ENCODE data around the gene LRRC32. TPM values are rescaled to one million over a fixed set of nuclear protein-coding genes. Genes with fewer than 3 reads are reported as not detected.

The LRRC32 gene
- total RNA-seq, 2 experiments from 2014 or later: 5.5 to 25.3 TPM

DNA sequence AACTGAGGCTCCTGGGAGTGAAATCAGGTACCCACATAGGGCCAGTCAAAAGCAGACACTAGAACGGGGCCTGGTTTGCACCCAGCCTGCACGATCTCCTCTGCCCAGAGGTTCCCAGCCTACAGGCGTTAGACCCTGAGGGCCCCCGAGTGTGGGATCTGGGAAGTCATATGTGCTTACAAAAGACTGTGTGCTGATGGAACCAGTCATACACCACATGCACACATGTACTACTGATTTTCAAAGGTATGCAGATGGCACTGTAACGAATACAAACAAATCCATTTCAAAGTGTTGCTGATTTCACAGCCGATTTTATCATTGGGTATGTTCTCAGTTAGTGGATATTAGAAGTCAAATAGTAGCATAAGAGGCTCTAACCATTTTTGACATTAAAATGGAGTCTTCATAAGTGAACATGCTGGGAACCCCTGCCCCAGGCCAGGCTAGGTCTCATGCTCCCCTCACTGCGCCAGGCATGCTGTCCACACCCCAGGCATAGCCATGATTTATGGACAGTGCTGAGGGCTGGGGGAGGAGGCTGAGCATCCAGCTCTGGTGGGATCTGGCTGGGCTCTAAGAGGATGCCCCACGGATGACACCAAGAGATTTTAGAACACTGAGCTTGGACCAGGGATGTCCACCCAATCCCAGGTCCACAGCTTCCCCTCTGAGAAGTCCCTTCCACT, 38.6 kb upstream of the LRRC32 start:
- BruUV-seq (replicated peaks): no TSS peak
- no peak overlapping the region for H3K4me2 ChIP-seq (ENCODE audit: low read length)
- no peak for TF ChIP-seq EZH2phosphoT487 (IDR thresholded peaks at IDR 0.05; ENCODE audit: borderline replicate concordance, low read depth, low read length)
- TF ChIP-seq, protein P1, sequence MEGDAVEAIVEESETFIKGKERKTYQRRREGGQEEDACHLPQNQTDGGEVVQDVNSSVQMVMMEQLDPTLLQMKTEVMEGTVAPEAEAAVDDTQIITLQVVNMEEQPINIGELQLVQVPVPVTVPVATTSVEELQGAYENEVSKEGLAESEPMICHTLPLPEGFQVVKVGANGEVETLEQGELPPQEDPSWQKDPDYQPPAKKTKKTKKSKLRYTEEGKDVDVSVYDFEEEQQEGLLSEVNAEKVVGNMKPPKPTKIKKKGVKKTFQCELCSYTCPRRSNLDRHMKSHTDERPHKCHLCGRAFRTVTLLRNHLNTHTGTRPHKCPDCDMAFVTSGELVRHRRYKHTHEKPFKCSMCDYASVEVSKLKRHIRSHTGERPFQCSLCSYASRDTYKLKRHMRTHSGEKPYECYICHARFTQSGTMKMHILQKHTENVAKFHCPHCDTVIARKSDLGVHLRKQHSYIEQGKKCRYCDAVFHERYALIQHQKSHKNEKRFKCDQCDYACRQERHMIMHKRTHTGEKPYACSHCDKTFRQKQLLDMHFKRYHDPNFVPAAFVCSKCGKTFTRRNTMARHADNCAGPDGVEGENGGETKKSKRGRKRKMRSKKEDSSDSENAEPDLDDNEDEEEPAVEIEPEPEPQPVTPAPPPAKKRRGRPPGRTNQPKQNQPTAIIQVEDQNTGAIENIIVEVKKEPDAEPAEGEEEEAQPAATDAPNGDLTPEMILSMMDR (conservative IDR thresholded peaks at IDR 0.05; ENCODE audit: low read length): no peak
- H3K9me3 ChIP-seq (ENCODE audit: low read length): no peaks in the 10 kb centered on the region
- POLR2A ChIA-PET: interaction anchor here (0.6 kb wide), 1 partner anchor 737 kb away, joined by 4 read pairs; no protein-coding TSS in a partner anchor
- no peak overlapping the region for H3K4me3 ChIP-seq (ENCODE audit: low read depth, low read length, poor library complexity, severe bottlenecking)
- no peaks in the 10 kb centered on the region for H4K20me1 ChIP-seq (ENCODE audit: insufficient read depth, low read length)
- no peak for DNase-seq (ENCODE audit: low spot score)
- H3K79me2 ChIP-seq (ENCODE audit: insufficient read depth, low read depth, low read length): no peaks in the 10 kb centered on the region
- no peak overlapping the region for H3K27ac ChIP-seq (ENCODE audit: low read depth, low read length, poor library complexity, severe bottlenecking)
- H2AFZ ChIP-seq (ENCODE audit: low read length): no peak overlapping the region
- no peaks in the 10 kb centered on the region for H3K36me3 ChIP-seq (ENCODE audit: insufficient read depth, low read length)
- H3K4me1 ChIP-seq (ENCODE audit: insufficient read depth, low read length, poor library complexity, severe bottlenecking): peaks cover 3% of the 10 kb centered on the region
- CTCF ChIA-PET (ENCODE audit: unreplicated experiment): no interaction called here
- no peaks in the 10 kb centered on the region for H3K9me2 ChIP-seq (ENCODE audit: insufficient read depth, low read length)
- intact Hi-C loops (cut with micrococcal nuclease; ENCODE audit: unreplicated experiment): no loop called here

DNA sequence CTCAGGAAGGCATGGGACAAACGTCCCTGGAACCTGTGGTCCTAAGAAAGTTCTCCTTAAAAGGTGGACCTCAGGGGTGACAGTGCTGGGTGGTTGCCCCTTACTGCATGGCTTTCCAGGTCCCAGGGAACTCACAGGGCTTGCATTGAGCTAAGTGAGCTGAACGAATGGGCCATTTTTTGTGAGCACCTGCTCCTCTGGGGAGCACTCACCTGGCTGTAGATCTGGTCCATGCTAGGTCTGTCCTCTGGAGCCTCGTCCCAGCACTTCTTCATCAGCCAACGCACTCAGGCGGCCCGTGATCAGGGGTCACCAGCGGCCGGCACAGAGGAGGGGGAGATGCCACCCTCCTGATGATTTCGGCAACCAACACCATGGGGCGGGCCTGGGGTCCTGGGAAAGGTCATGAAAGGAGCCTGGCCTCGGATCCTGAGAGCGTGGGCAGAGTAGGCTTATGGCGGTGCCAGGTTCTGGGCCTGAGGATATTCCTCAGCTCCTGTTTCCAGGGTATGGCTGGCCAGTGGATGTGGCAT, 36.8 kb upstream of the LRRC32 start:
- DNase-seq (ENCODE audit: low spot score): no peak
- Histone ChIP-seq H3K36me3 (ENCODE audit: insufficient read depth, low read length) (no peaks in the 10 kb centered on the region), H3K4me3 (ENCODE audit: low read depth, low read length, poor library complexity, severe bottlenecking) (no peak overlapping the region), H3K79me2 (ENCODE audit: insufficient read depth, low read depth, low read length) (no peaks in the 10 kb centered on the region), H3K9me3 (ENCODE audit: low read length) (no peaks in the 10 kb centered on the region), H3K27ac (ENCODE audit: low read depth, low read length, poor library complexity, severe bottlenecking) (no peak overlapping the region), H3K4me2 (ENCODE audit: low read length) (no peak overlapping the region), H2AFZ (ENCODE audit: low read length) (no peak overlapping the region), H4K20me1 (ENCODE audit: insufficient read depth, low read length) (no peaks in the 10 kb centered on the region), H3K9me2 (ENCODE audit: insufficient read depth, low read length) (no peaks in the 10 kb centered on the region), H3K4me1 (ENCODE audit: insufficient read depth, low read length, poor library complexity, severe bottlenecking) (peaks cover 7% of the 10 kb centered on the region)
- POLR2A ChIA-PET: no interaction called here
- intact Hi-C loops (cut with micrococcal nuclease; ENCODE audit: unreplicated experiment): no loop called here
- CTCF ChIA-PET (ENCODE audit: unreplicated experiment): no interaction called here
- no TSS peak for BruUV-seq (replicated peaks)
- TF ChIP-seq, protein P1 (conservative IDR thresholded peaks at IDR 0.05; ENCODE audit: low read length): no peak
- TF ChIP-seq EZH2phosphoT487 (IDR thresholded peaks at IDR 0.05; ENCODE audit: borderline replicate concordance, low read depth, low read length): no peak

DNA sequence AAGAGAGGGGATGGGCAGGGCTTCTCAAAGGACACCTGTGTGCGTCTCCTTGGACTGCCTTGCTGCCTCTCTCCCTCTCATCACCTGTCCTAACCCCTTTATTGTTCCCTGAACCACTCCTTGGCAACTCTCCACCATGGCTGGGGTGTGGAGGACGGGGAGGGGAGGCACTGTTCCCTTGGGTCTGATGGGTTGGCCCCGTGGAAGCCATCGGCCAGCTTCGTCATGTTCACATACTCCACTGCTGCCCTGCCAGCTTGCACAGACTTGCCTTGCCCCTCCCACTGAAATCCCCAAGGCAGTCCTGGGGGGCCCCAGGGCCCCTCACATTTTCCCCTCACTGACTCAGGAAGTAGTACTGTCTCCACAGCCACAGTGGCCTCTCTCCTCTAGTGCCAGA, 36.1 kb upstream of the LRRC32 start:
- Histone ChIP-seq H3K9me3 (ENCODE audit: low read length) (no peaks in the 10 kb centered on the region), H3K9me2 (ENCODE audit: insufficient read depth, low read length) (no peaks in the 10 kb centered on the region), H2AFZ (ENCODE audit: low read length) (no peak overlapping the region), H3K4me3 (ENCODE audit: low read depth, low read length, poor library complexity, severe bottlenecking) (no peak overlapping the region), H3K27ac (ENCODE audit: low read depth, low read length, poor library complexity, severe bottlenecking) (no peak overlapping the region), H3K79me2 (ENCODE audit: insufficient read depth, low read depth, low read length) (no peaks in the 10 kb centered on the region), H3K36me3 (ENCODE audit: insufficient read depth, low read length) (no peaks in the 10 kb centered on the region), H4K20me1 (ENCODE audit: insufficient read depth, low read length) (no peaks in the 10 kb centered on the region), H3K4me1 (ENCODE audit: insufficient read depth, low read length, poor library complexity, severe bottlenecking) (peaks cover 7% of the 10 kb centered on the region), H3K4me2 (ENCODE audit: low read length) (no peak overlapping the region)
- no peak for DNase-seq (ENCODE audit: low spot score)
- TF ChIP-seq, protein P1 (conservative IDR thresholded peaks at IDR 0.05; ENCODE audit: low read length): no peak
- TF ChIP-seq EZH2phosphoT487 (IDR thresholded peaks at IDR 0.05; ENCODE audit: borderline replicate concordance, low read depth, low read length): no peak
- no TSS peak for BruUV-seq (replicated peaks)
- intact Hi-C loops (cut with micrococcal nuclease; ENCODE audit: unreplicated experiment): no loop called here
- ChIA-PET CTCF (ENCODE audit: unreplicated experiment) (no interaction called here), POLR2A (no interaction called here)

Measured in OCI-LY7 (cell line).